ENCODE measurements around the gene SURF4. TPM values are rescaled to one million over a fixed set of nuclear protein-coding genes. Genes with fewer than 3 reads are reported as not detected.

Gene SURF4
- total RNA-seq, 2 donors from 2014 or later: 185 to 204 TPM

DNA sequence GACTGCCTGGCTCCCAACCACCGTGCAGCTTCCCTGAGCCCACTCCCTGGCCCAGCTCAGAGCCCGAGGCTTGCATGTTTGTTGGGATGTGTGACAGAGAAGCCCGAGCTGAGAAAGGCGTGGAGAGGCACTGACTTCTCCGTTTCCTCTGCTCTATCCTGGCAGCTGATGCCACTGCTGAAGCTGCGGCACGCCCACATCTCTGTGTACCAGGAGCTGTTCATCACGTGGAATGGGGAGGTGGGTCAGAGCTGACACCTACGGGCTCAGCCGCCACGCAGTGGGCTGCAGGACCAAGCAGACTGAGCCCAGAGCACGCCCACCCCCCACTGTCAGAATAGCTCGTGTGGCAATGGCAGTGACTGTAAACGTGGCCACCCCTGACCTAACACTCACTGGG lies 9.6 kb upstream of the SURF4 start:
- TF ChIP-seq, protein P1, sequence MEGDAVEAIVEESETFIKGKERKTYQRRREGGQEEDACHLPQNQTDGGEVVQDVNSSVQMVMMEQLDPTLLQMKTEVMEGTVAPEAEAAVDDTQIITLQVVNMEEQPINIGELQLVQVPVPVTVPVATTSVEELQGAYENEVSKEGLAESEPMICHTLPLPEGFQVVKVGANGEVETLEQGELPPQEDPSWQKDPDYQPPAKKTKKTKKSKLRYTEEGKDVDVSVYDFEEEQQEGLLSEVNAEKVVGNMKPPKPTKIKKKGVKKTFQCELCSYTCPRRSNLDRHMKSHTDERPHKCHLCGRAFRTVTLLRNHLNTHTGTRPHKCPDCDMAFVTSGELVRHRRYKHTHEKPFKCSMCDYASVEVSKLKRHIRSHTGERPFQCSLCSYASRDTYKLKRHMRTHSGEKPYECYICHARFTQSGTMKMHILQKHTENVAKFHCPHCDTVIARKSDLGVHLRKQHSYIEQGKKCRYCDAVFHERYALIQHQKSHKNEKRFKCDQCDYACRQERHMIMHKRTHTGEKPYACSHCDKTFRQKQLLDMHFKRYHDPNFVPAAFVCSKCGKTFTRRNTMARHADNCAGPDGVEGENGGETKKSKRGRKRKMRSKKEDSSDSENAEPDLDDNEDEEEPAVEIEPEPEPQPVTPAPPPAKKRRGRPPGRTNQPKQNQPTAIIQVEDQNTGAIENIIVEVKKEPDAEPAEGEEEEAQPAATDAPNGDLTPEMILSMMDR (IDR thresholded peaks at IDR 0.05): no peak
- TF ChIP-seq POLR2AphosphoS5 (IDR thresholded peaks at IDR 0.05) (no peak), POLR2A (IDR thresholded peaks at IDR 0.05) (no peak)
- Histone ChIP-seq H3K4me3 (no peak overlapping the region), H3K27me3 (replicated peaks; ENCODE audit: insufficient read depth) (no peaks in the 10 kb centered on the region), H3K36me3 (no peaks in the 10 kb centered on the region), H3K4me1 (replicated peaks) (no peaks in the 10 kb centered on the region), H3K9me3 (no peaks in the 10 kb centered on the region), H3K27ac (no peak overlapping the region)
- intact Hi-C loops (cut with DNase I): no loop called here
- 80% methylated on average over 11 of the region's 14 CpGs for WGBS
- no peak for DNase-seq (ENCODE audit: low spot score)

DNA sequence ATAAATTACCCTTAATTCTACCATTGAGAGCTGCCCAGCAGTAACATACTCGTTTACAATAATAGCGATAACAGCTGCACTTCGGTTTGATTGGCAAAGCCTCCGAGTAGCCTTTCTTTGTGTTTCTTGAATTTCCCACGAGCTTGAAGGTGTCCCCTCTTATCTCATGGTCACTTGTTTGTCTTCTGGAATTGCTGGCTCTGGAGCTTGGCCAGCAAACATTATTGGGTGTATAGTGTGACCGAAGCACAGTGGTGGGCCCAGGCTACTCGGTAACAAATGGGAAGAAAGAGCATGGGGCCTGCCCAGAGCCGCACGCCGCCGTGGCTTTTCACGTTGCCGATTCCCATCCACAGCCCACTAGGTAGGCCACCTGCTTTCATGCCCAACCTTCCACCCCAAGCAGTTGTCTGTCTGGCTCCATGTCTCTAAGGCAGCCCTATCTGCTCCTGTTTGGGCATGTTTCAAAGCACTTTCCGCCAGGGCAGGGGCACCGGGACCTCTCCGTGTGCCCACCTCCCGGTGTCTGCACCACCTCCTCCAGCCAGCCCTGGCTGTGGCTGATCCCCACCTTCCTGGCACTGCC lies 9.0 kb upstream of the SURF4 start:
- Histone ChIP-seq H3K36me3 (no peaks in the 10 kb centered on the region), H3K9me3 (no peaks in the 10 kb centered on the region), H3K27ac (no peak overlapping the region), H3K4me1 (replicated peaks) (no peaks in the 10 kb centered on the region), H3K4me3 (no peak overlapping the region), H3K27me3 (replicated peaks; ENCODE audit: insufficient read depth) (no peaks in the 10 kb centered on the region)
- DNase-seq (ENCODE audit: low spot score): no peak
- WGBS: 80% methylated on average over 17 of the region's 17 CpGs
- intact Hi-C loops (cut with DNase I): no loop called here
- TF ChIP-seq, protein P1 (IDR thresholded peaks at IDR 0.05): no peak
- TF ChIP-seq POLR2A (IDR thresholded peaks at IDR 0.05) (no peak), POLR2AphosphoS5 (IDR thresholded peaks at IDR 0.05) (no peak)

DNA sequence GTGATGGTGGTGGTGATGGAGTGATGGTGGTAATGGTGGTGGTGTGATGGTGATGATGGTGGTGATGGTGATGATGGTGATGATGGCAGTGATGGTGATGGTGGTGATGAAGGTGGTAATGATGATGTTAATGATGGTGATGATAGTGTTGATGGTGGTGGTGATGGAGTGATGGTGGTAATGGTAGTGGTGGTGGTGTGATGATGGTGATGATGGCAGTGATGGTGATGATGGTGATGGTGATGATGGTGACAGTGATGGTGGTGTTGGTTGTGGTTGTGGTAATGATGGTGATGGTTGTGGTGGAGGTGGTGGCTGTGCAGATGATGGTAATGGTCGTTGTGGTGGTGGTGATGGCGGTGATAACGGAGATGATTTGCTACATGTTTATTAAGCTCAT lies 7.6 kb upstream of the SURF4 start:
- no peak for TF ChIP-seq POLR2A (IDR thresholded peaks at IDR 0.05)
- TF ChIP-seq, protein P1 (IDR thresholded peaks at IDR 0.05): no peak
- TF ChIP-seq POLR2AphosphoS5 (IDR thresholded peaks at IDR 0.05): no peak
- no peak overlapping the region for H3K27ac ChIP-seq
- no peaks in the 10 kb centered on the region for H3K9me3 ChIP-seq
- H3K27me3 ChIP-seq (replicated peaks; ENCODE audit: insufficient read depth): no peaks in the 10 kb centered on the region
- no peaks in the 10 kb centered on the region for H3K36me3 ChIP-seq
- intact Hi-C loops (cut with DNase I): no loop called here
- H3K4me1 ChIP-seq (replicated peaks): no peaks in the 10 kb centered on the region
- no peak overlapping the region for H3K4me3 ChIP-seq
- no peak for DNase-seq (ENCODE audit: low spot score)
- 92% methylated on average over 3 of the region's 3 CpGs for WGBS

DNA sequence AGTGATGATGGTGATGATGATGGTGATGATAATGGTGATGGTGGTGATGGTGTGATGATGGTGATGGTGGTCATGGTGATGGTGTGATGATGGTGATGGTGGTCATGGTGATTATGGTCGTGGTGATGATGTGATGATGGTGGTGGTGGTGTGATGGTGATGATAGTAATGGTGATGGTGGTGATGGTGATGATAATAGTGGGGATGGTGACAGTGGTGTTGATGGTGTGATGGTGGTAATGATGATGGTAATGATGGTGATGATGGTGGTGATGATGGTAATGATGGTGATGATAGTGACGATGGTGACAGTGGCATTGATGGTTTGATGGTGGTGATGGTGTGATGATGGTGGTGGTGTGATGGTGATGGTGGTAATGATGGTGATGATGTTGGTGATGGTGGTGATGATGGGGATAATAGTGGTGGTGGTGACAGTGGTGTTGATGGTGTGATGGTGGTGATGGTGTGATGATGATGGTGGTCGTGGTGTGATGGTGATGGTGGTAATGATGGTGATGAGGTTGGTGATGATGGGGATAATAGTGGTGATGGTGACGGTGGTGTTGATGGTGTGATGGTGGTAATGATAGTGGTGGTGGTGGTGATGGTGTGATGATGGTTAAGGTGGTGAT lies 6.8 kb upstream of the SURF4 start:
- no peak overlapping the region for H3K4me3 ChIP-seq
- H3K27me3 ChIP-seq (replicated peaks; ENCODE audit: insufficient read depth): no peaks in the 10 kb centered on the region
- DNase-seq (ENCODE audit: low spot score): no peak
- TF ChIP-seq POLR2AphosphoS5 (IDR thresholded peaks at IDR 0.05): no peak
- TF ChIP-seq POLR2A (IDR thresholded peaks at IDR 0.05): no peak
- WGBS: 93% methylated on average over 4 of the region's 4 CpGs
- intact Hi-C loops (cut with DNase I): no loop called here
- H3K9me3 ChIP-seq: no peaks in the 10 kb centered on the region
- H3K4me1 ChIP-seq (replicated peaks): no peaks in the 10 kb centered on the region
- no peaks in the 10 kb centered on the region for H3K36me3 ChIP-seq
- no peak overlapping the region for H3K27ac ChIP-seq

DNA sequence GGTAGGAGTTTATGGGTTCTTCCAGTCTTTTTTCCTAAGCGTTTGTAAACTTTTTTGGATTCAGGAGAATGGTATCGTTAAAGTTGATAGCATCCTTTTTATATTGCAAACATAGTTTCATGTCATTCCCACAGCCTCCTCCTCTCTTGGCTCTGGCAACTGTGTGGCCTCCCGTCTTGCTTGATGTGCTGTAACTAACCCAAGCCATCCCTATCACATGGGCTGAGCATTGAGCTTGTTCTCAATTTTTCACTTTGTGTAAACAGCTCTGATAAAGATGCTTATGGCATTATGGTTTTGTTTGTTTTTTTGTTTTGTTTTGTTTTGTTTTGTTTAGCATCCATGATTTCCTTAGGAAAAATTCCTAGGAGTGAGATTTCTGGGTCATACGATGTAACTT lies 4.9 kb upstream of the SURF4 start:
- 74% methylated on average over 4 of the region's 4 CpGs for WGBS
- no peaks in the 10 kb centered on the region for H3K27me3 ChIP-seq (replicated peaks; ENCODE audit: insufficient read depth)
- no peaks in the 10 kb centered on the region for H3K9me3 ChIP-seq
- no peak for DNase-seq (ENCODE audit: low spot score)
- no peak overlapping the region for H3K27ac ChIP-seq
- H3K36me3 ChIP-seq: no peaks in the 10 kb centered on the region
- no peaks in the 10 kb centered on the region for H3K4me1 ChIP-seq (replicated peaks)
- TF ChIP-seq POLR2A (IDR thresholded peaks at IDR 0.05) (no peak), POLR2AphosphoS5 (IDR thresholded peaks at IDR 0.05) (no peak)
- TF ChIP-seq, protein P1 (IDR thresholded peaks at IDR 0.05): no peak
- no peak overlapping the region for H3K4me3 ChIP-seq
- intact Hi-C loops (cut with DNase I): no loop called here

Measured in prostate gland (tissue), 2 donors.